ENCODE results near the gene HENMT1. TPM values are rescaled to one million over a fixed set of nuclear protein-coding genes. Genes with fewer than 3 reads are reported as not detected.
"Not testable (repeated sequence)": the region's sequence is repeated elsewhere in the genome, so short reads cannot be mapped to it uniquely, and the experiment has no call there.

HENMT1 gene
- polyA plus RNA-seq, 2 of the 4 experiments (the other 2 are of a cell fraction): 8.1 to 9.7 TPM

DNA sequence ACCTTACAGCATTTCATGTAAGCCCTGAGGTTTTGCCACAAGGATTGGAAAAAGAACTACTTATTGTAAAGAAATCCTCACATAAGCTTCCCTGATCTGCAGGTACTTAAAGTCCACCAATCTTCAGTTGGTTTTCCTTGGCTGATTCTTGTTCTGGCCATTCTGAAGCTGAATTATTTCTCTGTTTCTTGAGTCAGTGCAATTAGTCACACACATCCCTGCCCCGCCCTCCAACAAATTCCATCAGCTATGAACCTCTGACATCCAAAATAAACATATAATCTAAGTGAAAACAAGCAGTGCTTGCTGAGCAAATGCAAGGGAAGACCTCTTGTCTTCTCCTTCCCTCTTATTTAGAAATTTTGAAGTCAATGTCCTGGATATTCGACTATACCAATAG is 43.6 kb upstream of the HENMT1 start:
- no peak for TF ChIP-seq REST (IDR thresholded peaks at IDR 0.05)
- TF ChIP-seq FOXS1 (CRISPR knock-in tag; IDR thresholded peaks at IDR 0.05): no peak
- no peak for TF ChIP-seq CEBPB (IDR thresholded peaks at IDR 0.05)
- TF ChIP-seq EP300 (IDR thresholded peaks at IDR 0.05): no peak
- no peak for TF ChIP-seq POLR2AphosphoS2 (conservative IDR thresholded peaks at IDR 0.05; ENCODE audit: low read length)
- TF ChIP-seq, protein P1, sequence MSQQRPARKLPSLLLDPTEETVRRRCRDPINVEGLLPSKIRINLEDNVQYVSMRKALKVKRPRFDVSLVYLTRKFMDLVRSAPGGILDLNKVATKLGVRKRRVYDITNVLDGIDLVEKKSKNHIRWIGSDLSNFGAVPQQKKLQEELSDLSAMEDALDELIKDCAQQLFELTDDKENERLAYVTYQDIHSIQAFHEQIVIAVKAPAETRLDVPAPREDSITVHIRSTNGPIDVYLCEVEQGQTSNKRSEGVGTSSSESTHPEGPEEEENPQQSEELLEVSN (IDR thresholded peaks at IDR 0.05; ENCODE audit: borderline replicate concordance, low read depth): no peak
- peak; percentile 7 to 36 for DNase-seq (ENCODE audit: low read depth in 1 of 2, low spot score in 1 of 2)
- Histone ChIP-seq H3K27ac (no peak overlapping the region), H3K4me3 (no peak overlapping the region), H3K9me3 (no peaks in the 10 kb centered on the region), H3K4me2 (peak overlapping the region; percentile 48), H3K4me1 (peaks cover 13% of the 10 kb centered on the region)
- no peak for FAIRE-seq
- ATAC-seq: peak; percentile 60 to 72
- WGBS (ENCODE audit: missing lambda C conversion rate): 10% methylated on average over 2 of the region's 2 CpGs
- POLR2A ChIA-PET: interaction anchor here (3.6 kb wide), 1 partner anchor 12 kb away, joined by 18 read pairs; the partner anchor contains the start of gene PRPF38B
- CTCF ChIA-PET: interaction anchor here (0.9 kb wide), 1 partner anchor 14 kb away, joined by 3 read pairs; no protein-coding TSS in a partner anchor

DNA sequence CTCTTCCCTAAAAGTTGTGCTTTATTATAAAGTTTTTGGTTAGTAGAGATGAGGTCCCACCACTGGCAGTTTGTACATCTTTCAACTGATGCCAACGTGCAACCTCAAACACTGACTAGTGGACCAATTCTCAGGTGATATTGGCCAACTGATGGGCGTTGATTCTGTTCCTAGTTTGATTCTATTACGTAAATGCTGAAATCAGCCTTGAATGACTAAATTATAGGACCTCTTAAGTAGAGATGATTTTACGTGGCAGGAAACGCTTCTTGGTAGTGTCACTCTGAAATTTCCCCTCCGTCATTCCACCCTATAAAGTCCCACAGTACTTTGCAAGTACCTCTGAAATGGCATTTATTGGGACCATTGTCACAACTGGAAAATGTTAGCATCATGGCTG is 43.0 kb upstream of the HENMT1 start:
- 87% methylated on average over 6 of the region's 6 CpGs for WGBS (ENCODE audit: missing lambda C conversion rate)
- DNase-seq (ENCODE audit: low read depth in 1 of 2, low spot score in 1 of 2): no peak
- Histone ChIP-seq H3K4me1 (peaks cover 13% of the 10 kb centered on the region), H3K4me3 (no peak overlapping the region), H3K4me2 (peak overlapping the region; percentile 48), H3K27ac (no peak overlapping the region), H3K9me3 (no peaks in the 10 kb centered on the region)
- CTCF ChIA-PET: no interaction called here
- POLR2A ChIA-PET: interaction anchor here (1.0 to 3.6 kb wide), 2 partner anchors 12 to 43 kb away, joined by 4 to 18 read pairs; partner anchors contain the start of genes HENMT1 and PRPF38B
- ATAC-seq: peak in 1 of 2 experiments; percentile 16; a peak in 2 of 6 replicates
- TF ChIP-seq HEYL (CRISPR knock-in tag; IDR thresholded peaks at IDR 0.05) (no peak), ZFP36 (IDR thresholded peaks at IDR 0.05; ENCODE audit: borderline replicate concordance, partially characterized antibody) (no peak), ELK1 (IDR thresholded peaks at IDR 0.05; ENCODE audit: low read depth, low read length) (no peak), HES2 (IDR thresholded peaks at IDR 0.05) (no peak), BHLHE40 (IDR thresholded peaks at IDR 0.05; ENCODE audit: low read depth, low read length) (no peak), CBX2 (IDR thresholded peaks at IDR 0.05; ENCODE audit: borderline replicate concordance, low read depth) (no peak), MAZ (IDR thresholded peaks at IDR 0.05; ENCODE audit: borderline replicate concordance, low read depth, low read length) (no peak), ZNF302 (CRISPR knock-in tag; IDR thresholded peaks at IDR 0.05) (no peak), SREBF2 (IDR thresholded peaks at IDR 0.05) (no peak), TFCP2L1 (CRISPR knock-in tag; IDR thresholded peaks at IDR 0.05) (no peak), FOSL2 (IDR thresholded peaks at IDR 0.05) (no peak), FOSL2 (CRISPR knock-in tag; IDR thresholded peaks at IDR 0.05) (no peak), FOSB (CRISPR knock-in tag; IDR thresholded peaks at IDR 0.05) (no peak), POLR2A (IDR thresholded peaks at IDR 0.05; ENCODE audit: low read length) (no peak), MYC (IDR thresholded peaks at IDR 0.05; ENCODE audit: borderline replicate concordance, low read length) (no peak), CBX8 (IDR thresholded peaks at IDR 0.05) (no peak), FOXS1 (CRISPR knock-in tag; IDR thresholded peaks at IDR 0.05) (no peak), HOXB13 (CRISPR knock-in tag; IDR thresholded peaks at IDR 0.05; ENCODE audit: low read depth) (no peak)
- TF ChIP-seq, protein P2, sequence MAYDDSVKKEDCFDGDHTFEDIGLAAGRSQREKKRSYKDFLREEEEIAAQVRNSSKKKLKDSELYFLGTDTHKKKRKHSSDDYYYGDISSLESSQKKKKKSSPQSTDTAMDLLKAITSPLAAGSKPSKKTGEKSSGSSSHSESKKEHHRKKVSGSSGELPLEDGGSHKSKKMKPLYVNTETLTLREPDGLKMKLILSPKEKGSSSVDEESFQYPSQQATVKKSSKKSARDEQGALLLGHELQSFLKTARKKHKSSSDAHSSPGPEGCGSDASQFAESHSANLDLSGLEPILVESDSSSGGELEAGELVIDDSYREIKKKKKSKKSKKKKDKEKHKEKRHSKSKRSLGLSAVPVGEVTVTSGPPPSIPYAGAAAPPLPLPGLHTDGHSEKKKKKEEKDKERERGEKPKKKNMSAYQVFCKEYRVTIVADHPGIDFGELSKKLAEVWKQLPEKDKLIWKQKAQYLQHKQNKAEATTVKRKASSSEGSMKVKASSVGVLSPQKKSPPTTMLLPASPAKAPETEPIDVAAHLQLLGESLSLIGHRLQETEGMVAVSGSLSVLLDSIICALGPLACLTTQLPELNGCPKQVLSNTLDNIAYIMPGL (CRISPR knock-in tag; IDR thresholded peaks at IDR 0.05; ENCODE audit: borderline replicate concordance): no peak
- TF ChIP-seq, protein P1 (IDR thresholded peaks at IDR 0.05; ENCODE audit: borderline replicate concordance, low read depth): no peak
- FAIRE-seq: no peak

- CTCF ChIA-PET; FAIRE-seq; H3K27ac ChIP-seq; ATAC-seq; H3K9me3 ChIP-seq; DNase-seq (ENCODE audit: low read depth in 1 of 2, low spot score in 1 of 2); H3K4me2 ChIP-seq; H3K4me3 ChIP-seq: not testable (repeated sequence)
- H3K4me1 ChIP-seq: peaks cover 13% of the 10 kb centered on the region
- POLR2A ChIA-PET: interaction anchor here (0.5 to 3.6 kb wide), 2 partner anchors 10 to 39 kb away, joined by 3 to 18 read pairs; partner anchors contain the start of gene PRPF38B
- WGBS (ENCODE audit: missing lambda C conversion rate): 94% methylated on average over 6 of the region's 6 CpGs
These were observed 41.2 kb upstream of the HENMT1 start for GRCh38 chr1:108702109-108702508.
